A673 (cell line): ENCODE data around the gene RAN. TPM values are rescaled to one million over a fixed set of nuclear protein-coding genes. Genes with fewer than 3 reads are reported as not detected.
"Not testable (repeated sequence)": the region's sequence is repeated elsewhere in the genome, so short reads cannot be mapped to it uniquely, and the experiment has no call there.

ENCODE experiments used
- BruUV-seq: library from RNA; stranded (reverse); fragments of 400-500 nt; replicated peaks from 2 replicates; lab custom pipeline; 2021; lab: Mats Ljungman, UMichigan
- CTCF ChIA-PET: fragments of 300-600 bp; sonication (Branson Sonifier 250); formaldehyde crosslinking; loops from one replicate; lab custom pipeline; 2022; ENCODE audit warnings: antibody characterized with exemption; lab: Charles Lee
- POLR2A ChIA-PET: fragments of 300-600 bp; sonication (Branson Sonifier 250); formaldehyde crosslinking; loops from one replicate; lab custom pipeline; 2022; ENCODE audit warnings: antibody characterized with exemption; ENCODE audit not compliant: low non-redundant PET; lab: Charles Lee
- DNase-seq: peaks from one replicate; pipeline ENCODE4 v3.0.0-alpha.2; 2015; ENCODE audit warnings: low spot score
- H3K27ac ChIP-seq: fragments of 200-600 bp; sonication (generic); 2 replicates; pipeline ENCODE4 v1.5.1; 2016; ENCODE audit warnings: mixed run types, low read depth, mild to moderate bottlenecking, mixed read lengths, antibody characterized with exemption, low read length; ENCODE audit not compliant: poor library complexity, severe bottlenecking
- H3K27me3 ChIP-seq: fragments of 200-600 bp; sonication (generic); replicated peaks from 2 replicates; pipeline ENCODE4 v1.6.1; 2017; ENCODE audit warnings: mixed run types, low read depth, mild to moderate bottlenecking, mixed read lengths, antibody characterized with exemption, low read length; ENCODE audit not compliant: insufficient read depth, poor library complexity
- H3K36me3 ChIP-seq: fragments of 200-600 bp; sonication (generic); 2 replicates; pipeline ENCODE4 v1.6.1; 2016; ENCODE audit warnings: mixed run types, mild to moderate bottlenecking, mixed read lengths, antibody characterized with exemption, low read length; ENCODE audit not compliant: insufficient read depth, poor library complexity, severe bottlenecking
- H3K4me1 ChIP-seq: fragments of 200-600 bp; sonication (generic); 2 replicates; pipeline ENCODE4 v1.6.1; 2017; ENCODE audit warnings: mixed run types, mild to moderate bottlenecking, mixed read lengths, antibody characterized with exemption, low read length; ENCODE audit not compliant: insufficient read depth, poor library complexity, severe bottlenecking
- H3K4me3 ChIP-seq: fragments of 200-600 bp; sonication (generic); 2 replicates; pipeline ENCODE4 v1.5.1; 2016; ENCODE audit warnings: low read depth, mixed run types, mild to moderate bottlenecking, mixed read lengths, low read length; ENCODE audit not compliant: poor library complexity, severe bottlenecking
- H3K9me3 ChIP-seq: fragments of 200-600 bp; sonication (generic); 2 replicates; pipeline ENCODE4 v1.6.1; 2016; ENCODE audit warnings: mixed run types, low read depth, mild to moderate bottlenecking, mixed read lengths, antibody characterized with exemption, low read length; ENCODE audit not compliant: poor library complexity, severe bottlenecking
- EZH2 ChIP-seq: fragments of 200-600 bp; sonication (generic); IDR thresholded peaks from 2 replicates; pipeline ENCODE4 v1.6.1; 2017; ENCODE audit warnings: borderline replicate concordance, low read depth, mild to moderate bottlenecking, mixed read lengths, antibody characterized with exemption, low read length; ENCODE audit not compliant: poor library complexity, severe bottlenecking
- intact Hi-C: fragments of 100-400 bp; cut with micrococcal nuclease; formaldehyde crosslinking; loops from one replicate; pipeline ENCODE4 v1.10.0; 2022; ENCODE audit not compliant: unreplicated experiment
- total RNA-seq: library from RNA; stranded (reverse); gene quantifications from 2 replicates; pipeline ENCODE4 v1.2.3, GENCODE V29; 2021
- TF ChIP-seq, protein P1 (sequence below): fragments of 300-800, 200-600 bp; sonication (generic); conservative IDR thresholded peaks from 2 replicates; pipeline ENCODE4 v1.5.1; 2017; ENCODE audit warnings: low read depth, mild to moderate bottlenecking, antibody characterized with exemption, low read length, moderate library complexity, mixed read lengths

Gene RAN
- total RNA-seq, 1 experiment from 2014 or later, result 1,894 TPM

DNA sequence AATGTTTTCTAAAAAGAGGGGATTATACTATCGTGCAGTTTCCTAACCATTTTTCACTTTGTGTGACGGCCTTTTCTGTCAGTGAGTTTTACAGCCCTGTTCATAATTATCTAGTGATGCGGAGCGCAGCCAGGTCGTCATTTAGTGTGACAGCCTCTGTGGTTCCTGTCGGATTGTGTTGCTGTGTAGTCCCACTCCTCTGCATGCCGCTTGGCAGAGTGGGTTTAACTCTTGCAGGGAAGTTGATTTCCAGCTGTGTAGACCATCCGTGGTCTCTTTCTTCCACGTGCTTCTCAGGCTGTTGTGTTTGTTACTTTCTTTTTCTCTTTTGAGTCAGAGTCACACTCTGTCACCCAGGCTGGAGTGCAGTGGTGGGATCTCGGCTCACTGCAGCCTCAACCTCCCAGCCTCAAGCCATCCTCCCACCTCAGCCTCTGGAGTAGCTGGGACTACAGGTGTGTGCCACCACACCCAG is 8.6 kb downstream of the RAN start:
- Histone ChIP-seq H3K9me3 (no peaks in the 10 kb centered on the region), H3K27me3 (no peaks in the 10 kb centered on the region), H3K36me3 (peaks cover 24% of the 10 kb centered on the region), H3K4me3 (peak overlapping the region; percentile 26), H3K27ac (no peak overlapping the region), H3K4me1 (no peaks in the 10 kb centered on the region)
- DNase-seq, result no peak
- intact Hi-C loops, result no loop called here
- TF ChIP-seq EZH2, result no peak
- POLR2A ChIA-PET, result no interaction called here
- CTCF ChIA-PET, result no interaction called here
- BruUV-seq, result no TSS peak

DNA sequence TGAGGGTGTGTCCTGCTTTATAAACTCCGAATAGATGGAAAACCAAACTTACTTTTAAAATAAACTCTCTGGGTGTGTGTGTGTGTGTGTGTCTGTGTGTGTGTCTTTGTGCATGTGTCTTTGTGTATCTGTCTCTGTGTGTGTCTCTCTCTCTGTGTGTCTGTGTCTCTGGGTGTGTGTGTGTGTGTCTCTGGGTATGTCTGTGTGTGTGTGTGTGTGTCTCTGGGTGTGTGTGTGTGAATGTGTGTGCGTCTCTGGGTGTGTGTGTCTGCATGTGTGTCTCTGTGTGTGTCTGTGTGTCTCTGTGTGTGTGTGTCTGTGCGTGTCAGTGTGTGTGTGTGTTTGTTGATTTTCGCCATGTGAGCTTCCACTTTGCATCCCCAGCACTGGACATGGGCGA is 9.2 kb downstream of the RAN start:
- no peaks in the 10 kb centered on the region for H3K9me3 ChIP-seq
- no peak overlapping the region for H3K4me3 ChIP-seq
- H3K27me3 ChIP-seq, result no peaks in the 10 kb centered on the region
- TF ChIP-seq EZH2, result no peak
- TF ChIP-seq, protein P1, sequence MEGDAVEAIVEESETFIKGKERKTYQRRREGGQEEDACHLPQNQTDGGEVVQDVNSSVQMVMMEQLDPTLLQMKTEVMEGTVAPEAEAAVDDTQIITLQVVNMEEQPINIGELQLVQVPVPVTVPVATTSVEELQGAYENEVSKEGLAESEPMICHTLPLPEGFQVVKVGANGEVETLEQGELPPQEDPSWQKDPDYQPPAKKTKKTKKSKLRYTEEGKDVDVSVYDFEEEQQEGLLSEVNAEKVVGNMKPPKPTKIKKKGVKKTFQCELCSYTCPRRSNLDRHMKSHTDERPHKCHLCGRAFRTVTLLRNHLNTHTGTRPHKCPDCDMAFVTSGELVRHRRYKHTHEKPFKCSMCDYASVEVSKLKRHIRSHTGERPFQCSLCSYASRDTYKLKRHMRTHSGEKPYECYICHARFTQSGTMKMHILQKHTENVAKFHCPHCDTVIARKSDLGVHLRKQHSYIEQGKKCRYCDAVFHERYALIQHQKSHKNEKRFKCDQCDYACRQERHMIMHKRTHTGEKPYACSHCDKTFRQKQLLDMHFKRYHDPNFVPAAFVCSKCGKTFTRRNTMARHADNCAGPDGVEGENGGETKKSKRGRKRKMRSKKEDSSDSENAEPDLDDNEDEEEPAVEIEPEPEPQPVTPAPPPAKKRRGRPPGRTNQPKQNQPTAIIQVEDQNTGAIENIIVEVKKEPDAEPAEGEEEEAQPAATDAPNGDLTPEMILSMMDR, result no peak
- intact Hi-C loops, result no loop called here
- CTCF ChIA-PET, result no interaction called here
- H3K36me3 ChIP-seq, result peaks cover 18% of the 10 kb centered on the region
- no peaks in the 10 kb centered on the region for H3K4me1 ChIP-seq
- no TSS peak for BruUV-seq
- POLR2A ChIA-PET, result no interaction called here
- no peak overlapping the region for H3K27ac ChIP-seq
- no peak for DNase-seq

DNA sequence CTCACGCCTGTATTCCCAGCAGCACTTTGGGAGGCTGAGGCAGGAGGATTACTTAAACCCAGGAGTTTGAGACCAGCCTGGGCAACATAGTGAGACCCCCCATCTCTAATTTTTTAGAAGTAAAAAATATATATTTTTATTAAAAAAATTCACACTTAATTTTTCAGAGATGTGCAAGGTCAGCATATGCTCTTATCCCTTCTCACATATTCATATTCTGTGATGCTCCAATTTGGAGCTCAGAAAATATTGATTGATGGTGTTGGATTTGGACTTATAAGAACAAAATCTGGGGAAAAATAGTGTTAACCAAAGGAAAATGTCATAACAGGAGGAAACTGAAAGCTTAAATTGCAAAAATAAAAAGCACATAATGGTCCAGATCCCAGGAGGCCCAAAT is 9.7 kb downstream of the RAN start:
- DNase-seq, result no peak
- no TSS peak for BruUV-seq
- Histone ChIP-seq H3K4me3 (no peak overlapping the region), H3K27ac (no peak overlapping the region), H3K27me3 (no peaks in the 10 kb centered on the region), H3K9me3 (no peaks in the 10 kb centered on the region), H3K4me1 (no peaks in the 10 kb centered on the region), H3K36me3 (peaks cover 13% of the 10 kb centered on the region)
- intact Hi-C loops, result no loop called here
- ChIA-PET POLR2A (no interaction called here), CTCF (no interaction called here)
- TF ChIP-seq, protein P1, result no peak
- TF ChIP-seq EZH2, result no peak

GRCh38 chr12:130887190-130887589 is 15.3 kb downstream of the RAN start:
- BruUV-seq, CTCF ChIA-PET, H3K4me1 ChIP-seq, H3K27ac ChIP-seq, H3K9me3 ChIP-seq, DNase-seq, H3K4me3 ChIP-seq, H3K36me3 ChIP-seq, H3K27me3 ChIP-seq, intact Hi-C loops, POLR2A ChIA-PET: not testable (repeated sequence)
